ENCODE results near the gene PIGR. TPM values are rescaled to one million over a fixed set of nuclear protein-coding genes. Genes with fewer than 3 reads are reported as not detected.

The PIGR gene
- total RNA-seq, 2 experiments from 2014 or later, result not detected

DNA sequence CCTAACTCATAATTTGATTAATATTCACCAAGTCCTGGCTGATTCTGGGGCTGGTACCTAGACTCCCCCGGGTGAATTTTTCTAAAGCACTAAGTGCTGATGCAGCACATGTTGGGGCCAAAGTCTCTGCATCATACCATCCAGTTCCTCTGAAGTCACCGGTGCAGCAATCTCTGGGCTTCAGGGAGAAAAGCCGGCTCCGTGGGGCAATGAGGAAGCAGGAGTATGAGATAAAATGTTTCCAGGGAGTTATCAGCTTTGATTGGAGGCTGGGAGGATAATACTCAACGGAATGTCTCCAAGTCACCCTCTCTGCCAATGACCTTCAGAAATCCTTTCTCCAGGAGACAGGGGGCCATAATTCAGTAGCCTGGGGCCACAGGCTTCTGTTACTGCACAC, 22.8 kb upstream of the PIGR start:
- no peaks in the 10 kb centered on the region for H3K36me3 Mint-ChIP-seq
- H3K27me3 Mint-ChIP-seq, result peaks cover 32% of the 10 kb centered on the region
- DNase-seq, result no peak
- POLR2A ChIA-PET, result no interaction called here
- no peak overlapping the region for H3K4me3 Mint-ChIP-seq
- no peak for ATAC-seq (ENCODE audit: low read depth)
- H3K27ac Mint-ChIP-seq, result no peak overlapping the region
- no peaks in the 10 kb centered on the region for H3K9me3 Mint-ChIP-seq
- H3K4me1 Mint-ChIP-seq, result peaks cover 28% of the 10 kb centered on the region

DNA sequence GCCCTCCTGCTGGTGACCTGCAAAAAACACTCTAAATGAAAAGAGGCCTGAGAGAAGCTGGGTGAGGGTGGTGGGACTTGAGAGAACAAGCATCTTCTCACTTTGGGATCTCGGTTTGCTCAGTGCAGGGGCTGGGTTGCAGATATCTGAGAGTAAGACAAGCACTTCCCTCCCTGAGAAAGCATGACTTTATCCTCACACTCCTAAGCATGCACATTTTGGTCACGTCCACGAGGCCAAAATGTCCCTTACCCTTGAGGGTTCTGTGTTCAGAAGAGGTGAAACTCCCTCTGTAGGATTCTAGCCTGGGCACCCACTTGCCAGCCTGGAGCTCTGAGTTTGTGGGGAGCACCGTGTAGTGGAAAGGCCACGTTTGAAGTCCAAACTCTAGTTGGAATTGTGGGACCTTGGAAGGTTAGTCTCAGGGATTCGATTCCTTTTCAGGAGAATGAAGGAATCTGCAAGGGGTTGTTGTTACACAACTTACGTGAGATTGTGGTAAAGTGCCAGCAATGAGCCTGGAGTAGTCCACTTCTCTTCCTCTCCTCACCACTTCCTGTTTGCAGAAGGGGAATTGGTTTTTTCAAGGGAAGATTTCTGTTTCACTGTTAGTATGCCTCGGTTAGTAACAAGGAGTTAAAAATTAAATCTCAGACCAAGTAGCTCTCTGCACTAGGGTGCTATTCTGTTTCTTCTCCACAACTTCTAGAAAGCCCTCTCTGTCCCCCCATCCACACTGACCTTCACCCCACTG, 21.0 kb upstream of the PIGR start:
- H3K27me3 Mint-ChIP-seq, result peaks cover 26% of the 10 kb centered on the region
- peak; percentile 59 for ATAC-seq (ENCODE audit: low read depth)
- no peaks in the 10 kb centered on the region for H3K36me3 Mint-ChIP-seq
- peak overlapping the region; percentile 80 for H3K27ac Mint-ChIP-seq
- peak overlapping the region; percentile 78 for H3K4me3 Mint-ChIP-seq
- no peaks in the 10 kb centered on the region for H3K9me3 Mint-ChIP-seq
- peaks cover 43% of the 10 kb centered on the region for H3K4me1 Mint-ChIP-seq
- POLR2A ChIA-PET, result no interaction called here
- no peak for DNase-seq

DNA sequence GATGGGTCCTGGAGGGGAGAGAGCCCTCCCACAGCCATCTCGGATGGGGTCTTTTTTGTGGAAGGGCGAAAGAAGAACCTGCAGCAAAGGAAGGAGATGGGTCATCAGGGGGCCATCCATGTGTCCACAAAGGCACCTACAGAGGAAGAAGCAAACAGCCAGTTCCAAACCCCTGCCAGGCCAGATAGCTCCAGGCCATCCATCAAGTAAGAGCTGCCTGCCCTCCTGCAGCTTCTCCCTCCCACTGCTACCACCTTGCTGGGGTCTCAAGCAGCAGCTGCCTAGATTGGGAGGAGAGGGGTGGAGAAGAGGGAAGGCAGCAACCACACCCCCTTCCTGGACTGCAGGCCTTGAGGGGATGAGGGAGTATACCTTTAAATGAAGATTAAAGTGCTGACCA, 19.5 kb upstream of the PIGR start:
- POLR2A ChIA-PET, result interaction anchor here (0.6 kb wide), 1 partner anchor 148 kb away, joined by 3 read pairs; no protein-coding TSS in a partner anchor
- no peak overlapping the region for H3K4me3 Mint-ChIP-seq
- ATAC-seq (ENCODE audit: low read depth) (no peak), DNase-seq (no peak)
- H3K36me3 Mint-ChIP-seq, result no peaks in the 10 kb centered on the region
- H3K4me1 Mint-ChIP-seq, result peaks cover 54% of the 10 kb centered on the region
- no peak overlapping the region for H3K27ac Mint-ChIP-seq
- peaks cover 17% of the 10 kb centered on the region for H3K27me3 Mint-ChIP-seq
- no peaks in the 10 kb centered on the region for H3K9me3 Mint-ChIP-seq

DNA sequence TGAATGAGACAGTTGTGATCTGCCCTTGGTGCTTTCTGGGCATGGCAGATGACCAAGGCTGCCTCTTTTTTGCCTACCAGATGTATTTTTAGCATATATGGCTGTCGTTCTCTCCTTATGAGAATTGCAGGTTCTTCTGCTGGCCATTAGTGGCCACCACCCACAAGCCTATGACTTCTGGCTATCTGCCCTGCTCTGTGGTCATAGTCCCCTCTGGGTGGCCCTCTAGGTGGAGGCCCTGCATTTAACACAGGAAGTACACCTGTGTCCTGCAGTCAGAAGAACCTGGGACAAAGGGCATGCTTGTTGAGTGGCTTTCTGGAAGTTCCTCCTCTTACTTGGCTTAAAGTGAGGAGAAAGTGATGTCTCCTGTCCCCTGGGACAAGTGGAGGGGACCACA, 17.5 kb upstream of the PIGR start:
- no peaks in the 10 kb centered on the region for H3K27me3 Mint-ChIP-seq
- DNase-seq (no peak), ATAC-seq (ENCODE audit: low read depth) (no peak)
- H3K4me3 Mint-ChIP-seq, result no peak overlapping the region
- H3K9me3 Mint-ChIP-seq, result no peaks in the 10 kb centered on the region
- no peaks in the 10 kb centered on the region for H3K36me3 Mint-ChIP-seq
- H3K4me1 Mint-ChIP-seq, result peaks cover 53% of the 10 kb centered on the region
- POLR2A ChIA-PET, result no interaction called here
- peak overlapping the region; percentile 61 for H3K27ac Mint-ChIP-seq

DNA sequence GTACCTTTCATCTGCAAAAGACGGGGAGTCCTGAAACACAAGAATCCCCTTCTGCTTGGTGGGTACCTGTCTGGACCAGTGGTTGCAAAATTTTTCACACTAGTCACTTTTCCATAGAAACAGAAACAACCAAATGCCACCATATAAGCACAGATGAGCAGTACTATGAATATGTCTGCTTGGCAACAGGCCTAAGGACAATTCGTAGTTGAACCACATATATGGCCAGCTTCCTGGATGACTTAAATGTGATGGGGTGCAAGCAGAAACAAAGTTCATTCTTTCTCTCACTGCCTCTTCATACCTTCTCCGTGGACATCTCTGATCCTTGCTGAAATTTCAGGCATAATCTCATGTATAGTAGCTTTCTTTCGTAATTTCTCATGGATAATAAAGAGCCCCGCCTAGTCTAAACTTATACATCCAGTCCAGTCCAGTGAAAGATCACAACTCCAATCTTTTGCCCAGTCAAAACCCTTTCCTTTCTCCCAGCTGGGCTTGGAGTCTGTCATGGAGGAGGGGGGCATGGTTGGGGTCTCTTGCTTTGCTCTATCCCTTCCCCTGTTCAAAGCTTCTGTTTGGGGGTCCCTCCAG, 16.9 kb upstream of the PIGR start:
- no peak for DNase-seq
- Mint-ChIP-seq H3K27me3 (no peaks in the 10 kb centered on the region), H3K27ac (peak overlapping the region; percentile 78), H3K4me3 (no peak overlapping the region), H3K4me1 (peaks cover 49% of the 10 kb centered on the region), H3K9me3 (no peaks in the 10 kb centered on the region), H3K36me3 (no peaks in the 10 kb centered on the region)
- ATAC-seq (ENCODE audit: low read depth), result no peak
- POLR2A ChIA-PET, result interaction anchor here (0.8 kb wide), 1 partner anchor 46 kb away, joined by 3 read pairs; no protein-coding TSS in a partner anchor

DNA sequence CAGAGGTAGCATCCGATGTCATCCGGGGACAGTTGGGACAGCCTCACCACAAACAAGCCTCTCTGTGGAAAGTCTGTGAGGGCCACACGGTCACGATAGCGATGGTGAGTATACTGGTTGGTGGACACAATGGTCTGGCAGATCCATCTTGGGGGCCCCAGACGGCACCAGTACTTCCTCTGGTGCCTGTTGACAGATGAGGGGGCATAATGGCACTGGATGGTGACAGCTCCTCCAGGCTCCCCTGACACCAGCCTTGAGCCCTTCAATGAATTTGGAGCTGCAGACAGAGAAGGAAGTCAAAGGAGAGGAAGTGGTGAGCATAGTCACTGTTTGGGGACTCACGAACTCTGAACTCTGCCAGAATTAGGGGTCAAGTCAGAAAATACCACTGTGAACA, 16.0 kb upstream of the PIGR start:
- POLR2A ChIA-PET, result interaction anchor here (0.8 kb wide), 1 partner anchor 45 kb away, joined by 3 read pairs; no protein-coding TSS in a partner anchor
- peak; percentile 91 for ATAC-seq (ENCODE audit: low read depth)

DNA sequence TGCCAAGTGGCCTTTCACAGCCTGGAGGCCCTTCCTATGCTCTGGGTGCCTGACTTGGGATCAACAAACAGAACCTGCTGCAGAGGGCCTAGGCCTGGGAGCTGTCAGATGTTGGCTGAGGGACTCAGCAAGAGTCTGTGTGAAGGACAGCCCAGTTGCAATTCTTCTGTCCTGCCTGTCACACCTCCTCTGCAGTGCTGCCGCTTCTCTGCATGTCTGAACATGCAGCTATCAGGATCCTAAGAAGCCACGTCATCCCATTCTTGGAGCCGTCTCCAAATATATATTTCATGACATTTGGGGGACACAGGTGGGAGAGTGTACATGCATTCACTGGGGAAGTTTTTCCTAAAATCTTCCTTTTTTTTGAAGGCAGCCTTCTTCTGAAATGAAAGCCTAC, 15.4 kb upstream of the PIGR start:
- no peaks in the 10 kb centered on the region for H3K27me3 Mint-ChIP-seq
- no peak overlapping the region for H3K4me3 Mint-ChIP-seq
- POLR2A ChIA-PET, result interaction anchor here (1.4 kb wide), 1 partner anchor 36 kb away, joined by 3 read pairs; no protein-coding TSS in a partner anchor
- H3K27ac Mint-ChIP-seq, result peak overlapping the region; percentile 78
- peaks cover 33% of the 10 kb centered on the region for H3K4me1 Mint-ChIP-seq
- no peaks in the 10 kb centered on the region for H3K36me3 Mint-ChIP-seq
- H3K9me3 Mint-ChIP-seq, result no peaks in the 10 kb centered on the region
- ATAC-seq (ENCODE audit: low read depth), result no peak
- no peak for DNase-seq

More for the DNA sequence above, 16.0 kb upstream of the PIGR start:
- Mint-ChIP-seq H3K9me3 (no peaks in the 10 kb centered on the region), H3K4me3 (peak overlapping the region; percentile 58), H3K4me1 (peaks cover 39% of the 10 kb centered on the region), H3K27ac (peak overlapping the region; percentile 78), H3K36me3 (no peaks in the 10 kb centered on the region), H3K27me3 (no peaks in the 10 kb centered on the region)
- peak; percentile 41 for DNase-seq

DNA sequence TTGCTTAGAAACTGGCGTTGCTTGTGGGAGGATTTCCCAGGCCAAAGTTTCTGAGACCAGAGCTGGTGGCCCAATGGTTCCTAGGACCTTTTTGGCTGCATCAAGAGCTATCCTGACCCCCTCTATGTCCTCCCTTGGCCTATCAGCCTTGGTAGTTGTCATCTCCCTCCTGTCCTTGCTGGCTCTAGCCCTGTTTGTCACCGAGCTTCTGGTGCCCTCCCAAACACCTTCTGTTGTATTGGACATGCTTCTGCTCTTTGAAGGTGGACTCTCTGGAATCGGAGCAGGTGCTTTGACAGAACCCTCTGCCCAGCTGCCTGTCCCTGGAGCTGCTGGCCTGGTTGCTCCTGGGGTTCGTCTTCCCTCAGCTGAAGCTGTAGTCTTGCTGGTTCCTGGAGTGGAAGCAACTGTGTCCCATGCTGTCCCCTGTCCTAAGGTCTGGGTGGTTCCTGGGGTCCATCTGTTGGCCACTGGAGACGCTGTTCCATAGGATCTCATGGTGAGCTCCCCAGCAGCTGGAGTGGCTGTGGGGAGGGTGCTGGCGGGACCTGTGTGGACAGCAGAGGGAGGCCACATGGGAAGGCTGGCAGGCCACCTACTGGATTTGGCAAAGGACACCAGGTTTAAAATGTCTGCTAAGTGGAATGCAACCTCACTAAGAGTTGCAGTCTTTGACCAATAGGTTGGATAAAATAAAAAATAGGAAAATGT, 14.6 kb upstream of the PIGR start:
- no peak for DNase-seq
- no peak for ATAC-seq (ENCODE audit: low read depth)
- Mint-ChIP-seq H3K36me3 (no peaks in the 10 kb centered on the region), H3K4me3 (no peak overlapping the region), H3K27me3 (no peaks in the 10 kb centered on the region), H3K27ac (no peak overlapping the region), H3K9me3 (no peaks in the 10 kb centered on the region), H3K4me1 (peaks cover 31% of the 10 kb centered on the region)
- POLR2A ChIA-PET, result interaction anchor here (1.4 kb wide), 1 partner anchor 35 kb away, joined by 3 read pairs; no protein-coding TSS in a partner anchor

DNA sequence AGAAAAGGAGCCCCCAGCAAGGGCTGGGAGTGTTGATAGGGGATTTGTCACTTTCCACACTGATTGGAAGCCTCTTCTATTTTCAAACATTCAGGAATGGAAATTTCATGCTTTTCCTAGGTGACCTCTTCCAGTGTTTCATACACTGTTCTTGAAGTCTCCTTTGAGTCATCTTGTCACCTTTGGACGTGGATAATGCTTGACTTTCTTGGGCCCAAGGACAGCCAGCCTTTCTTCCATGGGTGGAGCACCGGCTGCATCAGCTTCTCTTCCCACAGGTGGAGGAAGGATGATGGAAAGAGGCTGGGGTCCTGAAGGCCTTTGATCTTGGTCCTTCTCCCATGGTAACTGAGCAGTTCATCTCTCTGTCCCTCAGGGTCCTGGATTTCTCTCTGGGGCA, 11.9 kb upstream of the PIGR start:
- no peak for DNase-seq
- POLR2A ChIA-PET, result no interaction called here
- H3K27ac Mint-ChIP-seq, result no peak overlapping the region
- peaks cover 37% of the 10 kb centered on the region for H3K4me1 Mint-ChIP-seq
- H3K9me3 Mint-ChIP-seq, result no peaks in the 10 kb centered on the region
- H3K27me3 Mint-ChIP-seq, result no peaks in the 10 kb centered on the region
- no peak for ATAC-seq (ENCODE audit: low read depth)
- H3K36me3 Mint-ChIP-seq, result no peaks in the 10 kb centered on the region
- H3K4me3 Mint-ChIP-seq, result no peak overlapping the region

DNA sequence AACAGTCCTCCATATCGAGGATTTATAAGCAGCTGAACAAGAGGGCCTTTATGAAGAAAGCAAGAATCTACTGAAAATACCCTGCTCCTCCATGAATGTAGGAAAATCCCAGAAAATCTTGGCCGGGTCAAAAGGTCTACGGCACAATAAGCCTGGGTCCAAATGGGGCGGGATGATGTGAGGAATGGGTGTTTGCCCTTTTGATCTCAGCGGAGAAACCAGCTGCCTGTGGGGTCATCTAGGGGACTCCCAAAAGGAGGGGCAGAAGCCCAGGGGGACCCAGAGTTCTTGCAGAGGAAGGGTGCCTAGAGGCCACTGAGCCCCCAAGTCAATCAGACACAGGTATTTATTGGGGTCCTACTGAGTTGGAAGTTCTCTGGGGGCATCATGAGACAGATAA, 11.4 kb upstream of the PIGR start:
- ATAC-seq (ENCODE audit: low read depth) (no peak), DNase-seq (no peak)
- Mint-ChIP-seq H3K9me3 (no peaks in the 10 kb centered on the region), H3K4me1 (peaks cover 32% of the 10 kb centered on the region), H3K36me3 (no peaks in the 10 kb centered on the region), H3K27me3 (no peaks in the 10 kb centered on the region), H3K4me3 (no peak overlapping the region), H3K27ac (no peak overlapping the region)
- POLR2A ChIA-PET, result no interaction called here

DNA sequence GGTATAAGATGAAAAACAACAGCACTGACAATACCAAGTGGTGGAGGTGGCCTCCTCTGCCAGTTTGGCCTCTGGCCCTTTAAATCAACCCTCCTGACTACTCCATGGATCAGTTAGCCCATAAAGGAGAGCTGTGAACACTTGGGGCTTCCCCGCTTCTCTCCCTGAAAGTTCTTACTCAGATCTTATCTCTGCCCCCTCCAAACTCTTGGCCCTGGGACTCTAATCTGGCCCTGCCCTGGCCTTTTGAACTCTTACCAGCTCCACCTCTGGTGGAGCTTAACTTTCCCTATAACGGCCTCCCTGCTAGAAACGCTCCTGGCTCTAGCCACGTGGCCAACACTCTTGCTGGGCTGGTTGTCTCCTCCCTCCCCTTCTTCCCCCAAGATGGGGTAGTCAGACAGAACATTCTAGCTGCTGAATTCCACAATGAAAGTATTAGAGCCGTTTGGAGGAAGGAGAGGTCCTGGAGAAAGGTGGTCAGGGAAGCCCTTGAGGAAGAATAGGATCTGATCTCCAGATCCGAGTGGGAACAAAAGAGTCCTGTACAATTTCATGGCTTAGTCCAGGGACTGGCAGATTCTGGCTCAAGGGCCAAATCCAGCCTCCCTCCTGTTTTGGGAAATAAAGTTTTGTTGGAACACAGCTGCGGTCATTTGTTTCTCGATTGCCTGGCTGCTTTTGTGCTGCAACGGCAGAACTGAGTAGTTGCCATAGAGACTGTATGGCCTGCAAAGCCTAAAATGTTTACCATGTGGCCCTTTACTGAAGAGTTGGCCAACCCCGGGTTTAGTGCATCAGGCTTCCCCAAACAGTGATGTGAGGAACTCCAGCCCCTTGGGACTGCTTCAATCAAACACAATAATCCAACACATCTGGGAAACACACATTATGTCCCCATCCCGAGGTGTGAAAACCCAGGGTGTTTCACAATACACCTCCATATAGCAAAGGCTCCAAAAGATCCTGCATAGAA, 9.5 kb upstream of the PIGR start:
- H3K9me3 Mint-ChIP-seq, result no peaks in the 10 kb centered on the region
- POLR2A ChIA-PET, result no interaction called here
- DNase-seq, result no peak
- H3K4me1 Mint-ChIP-seq, result peaks cover 21% of the 10 kb centered on the region
- no peaks in the 10 kb centered on the region for H3K36me3 Mint-ChIP-seq
- ATAC-seq (ENCODE audit: low read depth), result no peak
- no peak overlapping the region for H3K4me3 Mint-ChIP-seq
- H3K27me3 Mint-ChIP-seq, result peaks cover 2% of the 10 kb centered on the region
- H3K27ac Mint-ChIP-seq, result no peak overlapping the region

DNA sequence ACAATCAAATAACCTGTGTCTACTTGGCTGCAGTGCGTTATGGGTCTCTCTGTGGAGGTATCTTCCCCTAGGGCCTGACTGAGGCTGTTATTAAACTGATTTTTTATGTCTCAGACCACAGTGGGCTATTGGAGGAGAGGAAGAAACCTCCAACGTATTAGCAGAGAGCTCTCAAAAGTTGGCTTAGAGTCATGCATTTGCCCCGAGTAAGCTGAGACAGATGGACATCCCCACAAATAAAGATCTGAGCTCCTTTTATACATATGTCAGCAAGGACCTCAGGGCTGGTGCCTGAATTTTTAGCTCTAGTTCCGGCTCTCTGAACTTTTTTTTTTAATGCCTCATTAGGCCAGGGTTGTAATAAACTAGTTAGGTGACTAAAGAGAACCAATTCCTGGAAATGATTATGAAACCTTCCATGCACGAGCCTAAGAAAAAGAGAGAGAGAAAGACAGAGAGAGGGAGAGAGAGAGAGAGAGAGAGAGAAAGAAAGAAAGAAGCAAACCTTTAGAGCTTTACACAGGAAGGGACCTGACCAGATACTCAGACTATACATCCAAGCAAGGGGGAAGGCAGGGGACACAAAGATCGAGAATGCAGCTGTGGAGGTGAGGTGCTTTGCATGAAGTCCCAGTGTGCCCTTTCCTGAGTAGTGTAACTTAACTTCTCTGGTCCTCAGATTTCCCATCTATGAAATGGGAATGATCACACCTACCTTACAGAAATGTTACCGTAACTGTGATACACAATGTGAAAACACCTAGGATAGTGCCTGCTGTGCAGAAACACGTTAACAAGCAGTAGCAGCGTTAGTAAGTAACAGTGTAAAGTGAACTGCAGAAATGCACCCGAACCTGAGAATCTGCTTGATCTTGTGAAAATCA, 8.4 kb upstream of the PIGR start:
- no peak for DNase-seq
- Mint-ChIP-seq H3K27me3 (peaks cover 4% of the 10 kb centered on the region), H3K9me3 (no peaks in the 10 kb centered on the region), H3K27ac (peak overlapping the region; percentile 65), H3K4me3 (no peak overlapping the region), H3K4me1 (peaks cover 21% of the 10 kb centered on the region), H3K36me3 (no peaks in the 10 kb centered on the region)
- POLR2A ChIA-PET, result interaction anchor here (0.7 to 1.5 kb wide), 2 partner anchors 27 to 33 kb away, joined by 3 to 4 read pairs; partner anchors contain the start of gene FCMR
- ATAC-seq (ENCODE audit: low read depth), result no peak

All from activated naive CD8-positive, alpha-beta T cell treated with anti-CD3 and anti-CD28 coated beads, Interleukin-2, amount 10 ng/mL, durations not matched to agents 7 days and 5 days (primary cell).